Colon (tissue), 2 donors: ENCODE data around the gene DENND5B.
"Not testable (repeated sequence)": the region's sequence is repeated elsewhere in the genome, so short reads cannot be mapped to it uniquely, and the experiment has no call there.

Experiments used
- FAIRE-seq: peaks from 2 replicates; lab custom pipeline; 2012; peaks lifted over from hg19 to GRCh38; lab: Jason Lieb, UNC
- donor health status: control.
- donor health status: control.

The DENND5B gene

GRCh38 chr12:31471823-31472222, 119.1 kb downstream of the DENND5B start:
- FAIRE-seq = no peak

GRCh38 chr12:31471051-31471450, 119.9 kb downstream of the DENND5B start:
- no peak for FAIRE-seq

GRCh38 chr12:31470459-31470858, 120.5 kb downstream of the DENND5B start:
- no peak for FAIRE-seq

GRCh38 chr12:31466768-31467167, 124.2 kb downstream of the DENND5B start:
- no peak for FAIRE-seq

- FAIRE-seq = no peak
Observed at GRCh38 chr12:31465002-31465401, 125.9 kb downstream of the DENND5B start.

- no peak for FAIRE-seq
Observed at GRCh38 chr12:31460024-31460423, 130.9 kb downstream of the DENND5B start.

- no peak for FAIRE-seq
Observed at GRCh38 chr12:31456562-31456961, 134.4 kb downstream of the DENND5B start.

GRCh38 chr12:31444736-31445135, 146.2 kb downstream of the DENND5B start:
- FAIRE-seq = no peak

GRCh38 chr12:31440586-31440985, 150.3 kb downstream of the DENND5B start:
- FAIRE-seq = no peak

GRCh38 chr12:31440134-31440533, 150.8 kb downstream of the DENND5B start:
- FAIRE-seq = no peak

- no peak for FAIRE-seq
Observed at GRCh38 chr12:31431721-31432240, 159.2 kb downstream of the DENND5B start.

- FAIRE-seq = no peak
Observed at GRCh38 chr12:31423405-31423804, 167.5 kb downstream of the DENND5B start.

- FAIRE-seq = no peak
Observed at GRCh38 chr12:31412292-31412801, 178.6 kb downstream of the DENND5B start.

GRCh38 chr12:31408763-31409162, 182.2 kb downstream of the DENND5B start:
- no peak for FAIRE-seq

GRCh38 chr12:31407562-31407961, 183.4 kb downstream of the DENND5B start:
- no peak for FAIRE-seq

GRCh38 chr12:31406345-31406744, 184.6 kb downstream of the DENND5B start:
- no peak for FAIRE-seq

GRCh38 chr12:31405021-31405420, 185.9 kb downstream of the DENND5B start:
- no peak for FAIRE-seq

- FAIRE-seq = not testable (repeated sequence)
Observed at GRCh38 chr12:31403099-31403607, 187.8 kb downstream of the DENND5B start.

GRCh38 chr12:31393004-31393550, 197.9 kb downstream of the DENND5B start:
- no peak for FAIRE-seq

- no peak for FAIRE-seq
Observed at GRCh38 chr12:31390991-31391390, 199.9 kb downstream of the DENND5B start.

GRCh38 chr12:31388713-31389112, 202.2 kb downstream of the DENND5B start:
- no peak for FAIRE-seq

GRCh38 chr12:31387466-31387865, 203.5 kb downstream of the DENND5B start:
- FAIRE-seq = no peak

GRCh38 chr12:31387011-31387410, 203.9 kb downstream of the DENND5B start:
- no peak for FAIRE-seq

- no peak for FAIRE-seq
Observed at GRCh38 chr12:31386364-31386777, 204.6 kb downstream of the DENND5B start.
